CD4-positive, alpha-beta T cell (primary cell): ENCODE measurements around the gene CFAP20DC. TPM values are rescaled to one million over a fixed set of nuclear protein-coding genes. Genes with fewer than 3 reads are reported as not detected.

Experiments
- ATAC-seq: fragments of 200-7000 bp; cut with Tn5 transposase; one replicate; pipeline ENCODE4 v1.10.0; 2022; ENCODE audit warnings: mild to moderate bottlenecking; ENCODE audit not compliant: poor library complexity
- CTCF ChIA-PET: fragments of 350-600 bp; sonication (Branson Sonifier 250); formaldehyde crosslinking; loops from one replicate; lab custom pipeline; 2021; ENCODE audit warnings: antibody characterized with exemption, inconsistent platforms; lab: Charles Lee
- POLR2A ChIA-PET: fragments of 350-600 bp; sonication (Branson Sonifier 250); formaldehyde crosslinking; loops from one replicate; lab custom pipeline; 2021; ENCODE audit warnings: antibody characterized with exemption, inconsistent platforms; lab: Charles Lee
- DNase-seq, 14 experiments: peaks; one replicate each; pipeline ENCODE4 v3.0.0-alpha.2; 2013 to 2020; ENCODE audit warnings: mixed read lengths in 2 of 14
- H3K27ac ChIP-seq, 2 donors: one replicate each; pipeline versions ENCODE4 v1.5.1 to v1.7.0; 2013; ENCODE audit warnings: low read length in 2 of 2, low read depth in 1 of 2, mild to moderate bottlenecking in 1 of 2
- H3K27me3 ChIP-seq, 2 experiments: 1 replicate in 1 of 2; 2 replicates in 1 of 2; pipeline versions ENCODE4 v1.6.1 to v1.7.0; 2013; ENCODE audit warnings: low read length in 2 of 2, control low read depth in 1 of 2, mild to moderate bottlenecking in 1 of 2, moderate library complexity in 1 of 2; ENCODE audit not compliant: insufficient read depth in 2 of 2, control insufficient read depth in 1 of 2
- H3K36me3 ChIP-seq: one replicate; pipeline ENCODE4 v1.6.1; 2013; ENCODE audit warnings: low read length, control low read depth; ENCODE audit not compliant: insufficient read depth
- H3K4me1 ChIP-seq: one replicate; pipeline ENCODE4 v1.6.1; 2013; ENCODE audit warnings: low read length, control low read depth; ENCODE audit not compliant: insufficient read depth
- H3K4me3 ChIP-seq: one replicate; pipeline ENCODE4 v1.5.1; 2013; ENCODE audit warnings: mild to moderate bottlenecking, low read length, moderate library complexity
- H3K9me3 ChIP-seq, 2 experiments: 1 replicate in 1 of 2; 2 replicates in 1 of 2; pipeline versions ENCODE4 v1.6.1 to v1.7.0; 2013; ENCODE audit warnings: low read length in 2 of 2, mild to moderate bottlenecking in 2 of 2, control low read depth in 1 of 2, moderate library complexity in 1 of 2; ENCODE audit not compliant: control insufficient read depth in 1 of 2, insufficient read depth in 1 of 2
- H3K27ac Mint-ChIP-seq: one replicate; pipeline ENCODE4 v1.8.0; 2020; ENCODE audit warnings: mixed read lengths
- H3K27me3 Mint-ChIP-seq: one replicate; pipeline ENCODE4 v1.8.0; 2021; ENCODE audit warnings: mixed read lengths
- H3K36me3 Mint-ChIP-seq: one replicate; pipeline ENCODE4 v1.8.0; 2021; ENCODE audit warnings: low read depth, mixed read lengths
- H3K4me1 Mint-ChIP-seq: one replicate; pipeline ENCODE4 v1.8.0; 2021; ENCODE audit warnings: low read depth, mixed read lengths
- H3K4me3 Mint-ChIP-seq: one replicate; pipeline ENCODE4 v1.8.0; 2020; ENCODE audit warnings: mild to moderate bottlenecking, mixed read lengths
- H3K9me3 Mint-ChIP-seq: one replicate; pipeline ENCODE4 v1.8.0; 2020; ENCODE audit warnings: mixed read lengths
- intact Hi-C, 2 experiments: fragments of 100-400 bp; cut with DNase I in 1 of 2; cut with micrococcal nuclease in 1 of 2; formaldehyde crosslinking; loops; one replicate each; pipeline versions ENCODE4 v1.15.1 to v1.9.0; 2023 to 2025; cut with DNase I, micrococcal nuclease
- total RNA-seq, 174 experiments: library from RNA in 2 of 174; stranded (reverse) in 2 of 174; gene quantifications; one replicate each; pipeline ENCODE4 v1.2.3 and lab custom pipeline; 2021 to 2026
- TF ChIP-seq, protein P1 (sequence below): fragments of 200-600 bp; IDR thresholded peaks from one replicate; pipeline ENCODE4 v1.8.0; 2022; ENCODE audit warnings: antibody characterized with exemption, mild to moderate bottlenecking

The CFAP20DC gene
- total RNA-seq, 2 experiments from 2014 or later = 0.11 to 0.20 TPM

DNA sequence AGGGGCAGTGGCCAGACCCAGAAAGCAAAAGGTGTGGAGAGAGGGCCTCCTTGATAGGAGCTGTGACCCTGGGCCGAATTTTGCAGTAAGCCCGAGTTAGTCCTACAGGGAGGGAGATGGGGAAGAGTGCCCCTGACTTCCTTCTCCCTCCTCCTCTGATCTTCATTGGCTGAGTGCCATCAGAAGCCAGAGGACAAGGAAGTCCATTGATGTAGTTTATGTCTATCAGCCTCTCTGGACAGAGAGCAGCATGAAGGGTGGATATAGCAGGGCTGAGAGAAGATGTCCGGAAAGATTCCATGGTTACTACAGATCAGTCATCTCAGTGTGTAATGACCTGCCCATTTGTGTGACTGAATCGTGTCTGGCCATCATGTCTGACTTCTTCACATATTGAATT, 280.8 kb downstream of the CFAP20DC start:
- ChIA-PET CTCF (no interaction called here), POLR2A (no interaction called here)
- H3K9me3 Mint-ChIP-seq = peaks cover 3% of the 10 kb centered on the region
- peaks cover 9% of the 10 kb centered on the region for H3K27me3 Mint-ChIP-seq
- Histone ChIP-seq H3K36me3 (no peaks in the 10 kb centered on the region), H3K4me1 (no peaks in the 10 kb centered on the region), H3K4me3 (no peak overlapping the region), H3K27me3 (no peaks in the 10 kb centered on the region), H3K27ac (no peak overlapping the region), H3K9me3 (peaks cover 3% of the 10 kb centered on the region in 2 experiments)
- TF ChIP-seq, protein P1, sequence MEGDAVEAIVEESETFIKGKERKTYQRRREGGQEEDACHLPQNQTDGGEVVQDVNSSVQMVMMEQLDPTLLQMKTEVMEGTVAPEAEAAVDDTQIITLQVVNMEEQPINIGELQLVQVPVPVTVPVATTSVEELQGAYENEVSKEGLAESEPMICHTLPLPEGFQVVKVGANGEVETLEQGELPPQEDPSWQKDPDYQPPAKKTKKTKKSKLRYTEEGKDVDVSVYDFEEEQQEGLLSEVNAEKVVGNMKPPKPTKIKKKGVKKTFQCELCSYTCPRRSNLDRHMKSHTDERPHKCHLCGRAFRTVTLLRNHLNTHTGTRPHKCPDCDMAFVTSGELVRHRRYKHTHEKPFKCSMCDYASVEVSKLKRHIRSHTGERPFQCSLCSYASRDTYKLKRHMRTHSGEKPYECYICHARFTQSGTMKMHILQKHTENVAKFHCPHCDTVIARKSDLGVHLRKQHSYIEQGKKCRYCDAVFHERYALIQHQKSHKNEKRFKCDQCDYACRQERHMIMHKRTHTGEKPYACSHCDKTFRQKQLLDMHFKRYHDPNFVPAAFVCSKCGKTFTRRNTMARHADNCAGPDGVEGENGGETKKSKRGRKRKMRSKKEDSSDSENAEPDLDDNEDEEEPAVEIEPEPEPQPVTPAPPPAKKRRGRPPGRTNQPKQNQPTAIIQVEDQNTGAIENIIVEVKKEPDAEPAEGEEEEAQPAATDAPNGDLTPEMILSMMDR = no peak
- no peak overlapping the region for H3K27ac Mint-ChIP-seq
- no peak overlapping the region for H3K4me3 Mint-ChIP-seq
- ATAC-seq = no peak
- intact Hi-C loops = no loop called here
- H3K4me1 Mint-ChIP-seq = no peaks in the 10 kb centered on the region
- DNase-seq = no peak
- no peaks in the 10 kb centered on the region for H3K36me3 Mint-ChIP-seq

DNA sequence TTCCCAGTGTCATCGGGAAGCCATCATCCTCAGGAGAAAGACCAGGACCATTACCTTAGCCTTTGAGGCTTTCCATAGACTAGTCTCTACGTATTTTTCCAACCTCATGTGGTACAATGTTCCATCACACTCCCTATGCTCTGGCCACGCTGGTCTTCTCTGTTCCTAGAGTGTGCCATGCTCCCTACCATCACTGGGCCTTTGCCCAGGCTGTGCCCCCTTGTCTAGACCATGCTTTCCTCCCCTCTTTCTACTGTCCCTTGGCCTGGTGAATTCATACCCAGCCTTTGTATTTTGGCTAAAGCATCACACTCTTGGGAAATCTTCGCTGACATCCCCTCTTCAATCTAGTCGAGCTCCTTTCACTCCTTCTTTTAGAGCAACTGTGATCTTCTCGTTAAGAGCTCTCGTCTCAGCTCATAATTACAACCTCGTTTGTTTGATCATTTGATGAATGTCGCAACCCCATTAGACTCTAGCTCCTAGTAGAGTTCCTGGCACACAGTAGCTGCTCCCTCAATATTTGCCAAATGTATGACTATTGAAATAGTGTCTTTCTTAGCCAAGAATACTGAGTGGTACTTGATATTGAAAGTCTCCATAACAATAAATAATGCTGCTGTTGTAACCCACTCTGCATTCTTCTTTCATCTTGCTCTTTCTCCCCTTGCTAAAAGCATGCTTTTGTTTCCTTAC, 283.1 kb downstream of the CFAP20DC start:
- TF ChIP-seq, protein P1 = no peak
- H3K27me3 Mint-ChIP-seq = peaks cover 13% of the 10 kb centered on the region
- peaks cover 3% of the 10 kb centered on the region for H3K9me3 Mint-ChIP-seq
- no peak overlapping the region for H3K27ac Mint-ChIP-seq
- intact Hi-C loops = no loop called here
- no peak overlapping the region for H3K4me3 Mint-ChIP-seq
- CTCF ChIA-PET = no interaction called here
- ATAC-seq (no peak), DNase-seq (no peak)
- no peaks in the 10 kb centered on the region for H3K36me3 Mint-ChIP-seq
- peaks cover 3 to 5% of the 10 kb centered on the region in 2 experiments for H3K9me3 ChIP-seq
- H3K4me3 ChIP-seq = no peak overlapping the region
- H3K36me3 ChIP-seq = no peaks in the 10 kb centered on the region
- POLR2A ChIA-PET = no interaction called here
- H3K4me1 Mint-ChIP-seq = no peaks in the 10 kb centered on the region
- no peaks in the 10 kb centered on the region for H3K27me3 ChIP-seq
- H3K27ac ChIP-seq = no peak overlapping the region
- H3K4me1 ChIP-seq = no peaks in the 10 kb centered on the region

DNA sequence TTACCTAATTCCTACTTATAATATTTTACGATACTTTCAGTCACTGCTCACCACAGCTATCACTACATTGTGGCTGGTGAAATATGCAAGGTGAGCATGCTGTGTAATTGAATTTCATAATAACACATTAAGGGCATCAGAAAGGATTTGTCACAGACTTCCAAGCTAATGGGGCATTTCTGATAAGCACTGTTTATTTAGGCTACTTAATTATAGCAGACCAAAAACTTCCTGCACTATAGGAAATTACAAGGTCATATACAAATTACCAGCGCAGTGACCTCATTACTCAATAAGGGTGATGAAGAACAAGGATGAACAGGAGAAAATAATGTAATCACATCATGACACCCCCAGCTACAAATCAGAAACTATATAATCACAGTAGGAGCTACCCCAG, 294.7 kb downstream of the CFAP20DC start:
- H3K27ac Mint-ChIP-seq = no peak overlapping the region
- Histone ChIP-seq H3K4me1 (no peaks in the 10 kb centered on the region), H3K27me3 (no peaks in the 10 kb centered on the region), H3K4me3 (no peak overlapping the region), H3K27ac (no peak overlapping the region), H3K36me3 (no peaks in the 10 kb centered on the region), H3K9me3 (no peaks in the 10 kb centered on the region)
- ATAC-seq (no peak), DNase-seq (no peak)
- ChIA-PET POLR2A (no interaction called here), CTCF (no interaction called here)
- H3K36me3 Mint-ChIP-seq = no peaks in the 10 kb centered on the region
- no peaks in the 10 kb centered on the region for H3K27me3 Mint-ChIP-seq
- intact Hi-C loops = no loop called here
- H3K9me3 Mint-ChIP-seq = no peaks in the 10 kb centered on the region
- TF ChIP-seq, protein P1 = no peak
- H3K4me3 Mint-ChIP-seq = no peak overlapping the region
- no peaks in the 10 kb centered on the region for H3K4me1 Mint-ChIP-seq
